Esophagus squamous epithelium (tissue), 4 donors: ENCODE results near the gene HOXA7.

ENCODE experiments used
- CTCF ChIP-seq, 6 experiments: fragments of 450-650 bp in 4 of 6; fragments of 200-600 bp in 2 of 6; sonication (generic) in 2 of 6; IDR thresholded peaks; one replicate each; pipeline ENCODE4 v1.5.1; 2016 to 2019; ENCODE audit warnings: antibody characterized with exemption in 6 of 6, mild to moderate bottlenecking in 4 of 6, moderate library complexity in 4 of 6
- POLR2A ChIP-seq, 4 donors: fragments of 450-650 bp; IDR thresholded peaks; one replicate each; pipeline ENCODE4 v1.6.1; 2017; ENCODE audit warnings: antibody characterized with exemption in 4 of 4, mild to moderate bottlenecking in 4 of 4, moderate library complexity in 3 of 4

DNA sequence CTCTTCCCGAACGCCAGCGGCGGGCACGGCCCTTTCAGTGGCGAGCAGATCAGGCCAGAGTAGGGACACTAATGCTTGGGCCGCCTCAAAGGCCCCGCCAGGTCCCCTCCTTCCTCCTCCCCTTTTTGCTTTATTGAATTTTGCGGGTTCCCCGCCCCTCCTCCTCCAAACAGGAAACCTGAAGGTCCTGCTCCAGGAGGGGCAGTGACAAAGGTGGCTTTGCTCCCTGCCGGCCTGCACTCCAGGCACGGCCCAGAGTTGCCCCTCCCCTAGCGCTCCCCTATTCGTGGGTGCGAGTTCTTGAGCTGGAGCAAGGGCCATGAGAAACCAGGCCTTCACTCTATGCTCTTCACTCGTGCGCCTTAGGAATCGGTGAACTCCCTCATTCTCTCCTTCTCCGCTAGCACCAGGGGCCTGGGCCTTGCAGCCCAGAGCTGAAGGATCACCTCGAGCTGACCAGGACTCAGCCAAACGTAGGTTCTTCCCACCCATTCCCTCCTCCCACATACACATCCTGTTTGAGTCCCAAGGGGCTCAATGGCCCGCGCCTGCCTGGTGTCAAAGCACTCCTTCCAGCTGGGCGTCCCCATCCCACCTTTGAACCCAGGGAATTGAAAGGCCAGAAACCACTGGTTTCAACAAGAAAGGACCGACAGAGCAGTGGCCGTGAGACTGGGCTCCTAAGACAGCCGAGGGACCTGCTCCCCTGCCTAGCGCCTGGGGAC lies 8.3 kb downstream of the HOXA7 start:
- TF ChIP-seq CTCF (IDR thresholded peaks at IDR 0.05) (no peak), POLR2A (IDR thresholded peaks at IDR 0.05) (no peak)
